ENCODE results near the gene C3orf70. TPM values are rescaled to one million over a fixed set of nuclear protein-coding genes. Genes with fewer than 3 reads are reported as not detected.

The C3orf70 gene
- total RNA-seq, 2 experiments from 2014 or later: not detected

- Histone ChIP-seq H3K4me3 (ENCODE audit: low read depth, low read length, poor library complexity, severe bottlenecking) (no peak overlapping the region), H3K79me2 (ENCODE audit: insufficient read depth, low read depth, low read length) (no peaks in the 10 kb centered on the region), H3K36me3 (ENCODE audit: insufficient read depth, low read length) (0 out of 2 replicates have a peak, but pooled peaks cover 6% of the 10 kb centered on the region), H3K9me2 (ENCODE audit: insufficient read depth, low read length) (no peaks in the 10 kb centered on the region), H4K20me1 (ENCODE audit: insufficient read depth, low read length) (no peaks in the 10 kb centered on the region), H3K4me2 (ENCODE audit: low read length) (no peak overlapping the region), H3K9me3 (ENCODE audit: low read length) (no peaks in the 10 kb centered on the region), H3K4me1 (ENCODE audit: insufficient read depth, low read length, poor library complexity, severe bottlenecking) (no peaks in the 10 kb centered on the region), H3K27ac (ENCODE audit: low read depth, low read length, poor library complexity, severe bottlenecking) (no peak overlapping the region), H2AFZ (ENCODE audit: low read length) (no peak overlapping the region)
- no peak for DNase-seq (ENCODE audit: low spot score)
- no TSS peak for BruUV-seq (replicated peaks)
- POLR2A ChIA-PET: no interaction called here
- TF ChIP-seq EZH2phosphoT487 (IDR thresholded peaks at IDR 0.05; ENCODE audit: borderline replicate concordance, low read depth, low read length) (no peak), CTCF (conservative IDR thresholded peaks at IDR 0.05; ENCODE audit: low read length) (no peak)
- intact Hi-C loops (cut with micrococcal nuclease; ENCODE audit: unreplicated experiment): no loop called here
- CTCF ChIA-PET (ENCODE audit: unreplicated experiment): no interaction called here
Measured at GRCh38 chr3:185046603-185047002, 106.3 kb downstream of the C3orf70 start.

- H2AFZ ChIP-seq (ENCODE audit: low read length): no peak overlapping the region
- H3K4me1 ChIP-seq (ENCODE audit: insufficient read depth, low read length, poor library complexity, severe bottlenecking): no peaks in the 10 kb centered on the region
- TF ChIP-seq EZH2phosphoT487 (IDR thresholded peaks at IDR 0.05; ENCODE audit: borderline replicate concordance, low read depth, low read length) (no peak), CTCF (conservative IDR thresholded peaks at IDR 0.05; ENCODE audit: low read length) (no peak)
- no peak overlapping the region for H3K4me3 ChIP-seq (ENCODE audit: low read depth, low read length, poor library complexity, severe bottlenecking)
- H4K20me1 ChIP-seq (ENCODE audit: insufficient read depth, low read length): no peaks in the 10 kb centered on the region
- no peaks in the 10 kb centered on the region for H3K9me2 ChIP-seq (ENCODE audit: insufficient read depth, low read length)
- H3K4me2 ChIP-seq (ENCODE audit: low read length): no peak overlapping the region
- H3K36me3 ChIP-seq (ENCODE audit: insufficient read depth, low read length): 0 out of 2 replicates have a peak, but pooled peaks cover 4% of the 10 kb centered on the region
- intact Hi-C loops (cut with micrococcal nuclease; ENCODE audit: unreplicated experiment): no loop called here
- no peaks in the 10 kb centered on the region for H3K9me3 ChIP-seq (ENCODE audit: low read length)
- no TSS peak for BruUV-seq (replicated peaks)
- no peak for DNase-seq (ENCODE audit: low spot score)
- ChIA-PET CTCF (ENCODE audit: unreplicated experiment) (no interaction called here), POLR2A (interaction anchor here (0.7 kb wide), 1 partner anchor 179 kb away, joined by 3 read pairs; no protein-coding TSS in a partner anchor)
- H3K27ac ChIP-seq (ENCODE audit: low read depth, low read length, poor library complexity, severe bottlenecking): no peak overlapping the region
- H3K79me2 ChIP-seq (ENCODE audit: insufficient read depth, low read depth, low read length): no peaks in the 10 kb centered on the region
Measured at GRCh38 chr3:185046164-185046515, 106.7 kb downstream of the C3orf70 start.

- ChIA-PET CTCF (ENCODE audit: unreplicated experiment) (no interaction called here), POLR2A (no interaction called here)
- no peak for TF ChIP-seq EZH2phosphoT487 (IDR thresholded peaks at IDR 0.05; ENCODE audit: borderline replicate concordance, low read depth, low read length)
- TF ChIP-seq CTCF (conservative IDR thresholded peaks at IDR 0.05; ENCODE audit: low read length): no peak
- intact Hi-C loops (cut with micrococcal nuclease; ENCODE audit: unreplicated experiment): no loop called here
- Histone ChIP-seq H4K20me1 (ENCODE audit: insufficient read depth, low read length) (no peaks in the 10 kb centered on the region), H3K4me3 (ENCODE audit: low read depth, low read length, poor library complexity, severe bottlenecking) (no peak overlapping the region), H3K36me3 (ENCODE audit: insufficient read depth, low read length) (no peaks in the 10 kb centered on the region), H3K9me2 (ENCODE audit: insufficient read depth, low read length) (no peaks in the 10 kb centered on the region), H3K4me2 (ENCODE audit: low read length) (no peak overlapping the region), H3K9me3 (ENCODE audit: low read length) (no peaks in the 10 kb centered on the region), H3K27ac (ENCODE audit: low read depth, low read length, poor library complexity, severe bottlenecking) (no peak overlapping the region), H3K79me2 (ENCODE audit: insufficient read depth, low read depth, low read length) (no peaks in the 10 kb centered on the region), H2AFZ (ENCODE audit: low read length) (no peak overlapping the region), H3K4me1 (ENCODE audit: insufficient read depth, low read length, poor library complexity, severe bottlenecking) (no peaks in the 10 kb centered on the region)
- no peak for DNase-seq (ENCODE audit: low spot score)
- no TSS peak for BruUV-seq (replicated peaks)
Measured at GRCh38 chr3:185042312-185043050, 110.4 kb downstream of the C3orf70 start.
